GM12878 (cell line): ENCODE results near the gene NFIL3. TPM values are rescaled to one million over a fixed set of nuclear protein-coding genes. Genes with fewer than 3 reads are reported as not detected.

ENCODE experiments used
- ATAC-seq: fragments of 200-7000 bp; cut with Tn5 transposase; 3 replicates; pipeline ENCODE4 v1.9.1; 2020; ENCODE audit warnings: mild to moderate bottlenecking, moderate library complexity
- BruUV-seq: library from RNA; stranded (reverse); fragments of 400-500 nt; replicated peaks from 2 replicates; lab custom pipeline; 2021; lab: Mats Ljungman, UMichigan
- CTCF ChIA-PET: fragments of 300-600 bp; sonication (Branson Sonifier 250); formaldehyde crosslinking; extraction: SDS; loops from one replicate; lab custom pipeline; 2021; ENCODE audit warnings: inconsistent platforms; lab: Yijun Ruan, JAX
- POLR2A ChIA-PET: fragments of 350-600 bp; formaldehyde crosslinking; extraction: SDS; loops from one replicate; lab custom pipeline; 2021; ENCODE audit warnings: inconsistent platforms; lab: Charles Lee
- RAD21 ChIA-PET: fragments of 300-600 bp; sonication (Branson Sonifier 250); formaldehyde crosslinking; loops from one replicate; lab custom pipeline; 2023; ENCODE audit warnings: antibody characterized with exemption; ENCODE audit not compliant: unreplicated experiment; lab: Charles Lee
- SMC1A ChIA-PET: fragments of 300-600 bp; sonication (Branson Sonifier 250); formaldehyde crosslinking; loops from one replicate; lab custom pipeline; 2023; ENCODE audit not compliant: unreplicated experiment, uncharacterized antibody; lab: Charles Lee
- DNase-seq: peaks from one replicate; pipeline ENCODE4 v3.0.0-alpha.2; 2011; ENCODE audit warnings: low read depth, low spot score
- FAIRE-seq: peaks from 3 replicates; lab custom pipeline; 2011; peaks lifted over from hg19 to GRCh38; lab: Jason Lieb, UNC
- H2AFZ ChIP-seq: 2 replicates; pipeline ENCODE4 v1.6.0; 2011; ENCODE audit warnings: low read depth, low read length, control low read depth; ENCODE audit not compliant: control insufficient read depth
- H3K27ac ChIP-seq: 2 replicates; pipeline ENCODE4 v1.5.1; 2011; ENCODE audit warnings: control low read depth; ENCODE audit not compliant: control insufficient read depth, insufficient read depth
- H3K27me3 ChIP-seq, 2 experiments: replicated peaks in 1 of 2; 2 replicates each; pipeline versions ENCODE4 v1.6.0 to v1.6.1; 2011; ENCODE audit warnings: low read length in 1 of 2; ENCODE audit not compliant: control insufficient read depth in 2 of 2, insufficient read depth in 2 of 2
- H3K36me3 ChIP-seq, 2 experiments: 2 replicates each; pipeline ENCODE4 v1.5.1; 2011; ENCODE audit warnings: low read length in 1 of 2; ENCODE audit not compliant: control insufficient read depth in 2 of 2, insufficient read depth in 2 of 2
- H3K4me1 ChIP-seq: 2 replicates; pipeline ENCODE4 v1.6.1; 2011; ENCODE audit warnings: mild to moderate bottlenecking, low read length, moderate library complexity, mixed read lengths; ENCODE audit not compliant: control insufficient read depth, insufficient read depth
- H3K4me2 ChIP-seq: 2 replicates; pipeline ENCODE4 v1.6.0; 2011; ENCODE audit warnings: control low read depth; ENCODE audit not compliant: control insufficient read depth, insufficient read depth
- H3K4me3 ChIP-seq: fragments of 200-600 bp; sonication (generic); 2 replicates; pipeline ENCODE4 v1.5.1; 2016
- H3K79me2 ChIP-seq: 2 replicates; pipeline ENCODE4 v1.6.0; 2011; ENCODE audit warnings: low read length; ENCODE audit not compliant: control insufficient read depth, insufficient read depth
- H3K9ac ChIP-seq: 2 replicates; pipeline ENCODE4 v1.8.0; 2011; ENCODE audit warnings: low read length, control low read depth, mixed read lengths; ENCODE audit not compliant: control insufficient read depth, insufficient read depth
- H3K9me3 ChIP-seq: replicated peaks from 3 replicates; pipeline ENCODE4 v1.5.1; 2011; ENCODE audit warnings: mild to moderate bottlenecking, low read length; ENCODE audit not compliant: control insufficient read depth, insufficient read depth
- H4K20me1 ChIP-seq: 2 replicates; pipeline ENCODE4 v1.6.0; 2011; ENCODE audit not compliant: control insufficient read depth, insufficient read depth
- BRCA1 ChIP-seq: IDR thresholded peaks from 2 replicates; pipeline ENCODE4 v1.6.1; 2011; ENCODE audit warnings: low read depth, low read length, improper control_type of control experiment
- CBX5 ChIP-seq: sonication (generic); IDR thresholded peaks from 2 replicates; pipeline ENCODE4 v1.6.1; 2016; ENCODE audit warnings: low read depth, moderate library complexity, mild to moderate bottlenecking, inconsistent platforms
- EED ChIP-seq: sonication (generic); IDR thresholded peaks from 2 replicates; pipeline ENCODE4 v1.6.1; 2016; ENCODE audit warnings: antibody characterized with exemption, low read depth
- ESRRA ChIP-seq: IDR thresholded peaks from 2 replicates; pipeline ENCODE4 v1.6.1; 2012; ENCODE audit warnings: mild to moderate bottlenecking, low read length, improper control_type of control experiment
- FOXK2 ChIP-seq: fragments of 450-650 bp; IDR thresholded peaks from 2 replicates; pipeline ENCODE4 v1.6.1; 2017; ENCODE audit warnings: mild to moderate bottlenecking, moderate library complexity
- FOXM1 ChIP-seq: IDR thresholded peaks from 2 replicates; pipeline ENCODE4 v1.6.1; 2012; ENCODE audit warnings: low read depth, mild to moderate bottlenecking, inconsistent platforms, low read length, moderate library complexity
- MYB ChIP-seq: fragments of 150-350 bp; IDR thresholded peaks from 2 replicates; pipeline ENCODE4 v1.6.1; 2014; ENCODE audit warnings: mild to moderate bottlenecking, low read depth, low read length, borderline replicate concordance
- NFIC ChIP-seq: IDR thresholded peaks from 2 replicates; pipeline ENCODE4 v1.6.1; 2012; ENCODE audit warnings: low read depth, mild to moderate bottlenecking, inconsistent platforms, low read length, moderate library complexity
- NFYB ChIP-seq: IDR thresholded peaks from 2 replicates; pipeline ENCODE4 v1.6.1; 2011; ENCODE audit warnings: low read depth, mild to moderate bottlenecking, low read length, improper control_type of control experiment, moderate library complexity; ENCODE audit not compliant: insufficient read depth
- SIN3A ChIP-seq: IDR thresholded peaks from 2 replicates; pipeline ENCODE4 v1.6.1; 2012; ENCODE audit warnings: low read depth, low read length, improper control_type of control experiment
- SUPT20H ChIP-seq: IDR thresholded peaks from 2 replicates; pipeline ENCODE4 v1.6.1; 2011; ENCODE audit warnings: low read depth, mild to moderate bottlenecking, low read length, moderate library complexity, borderline replicate concordance; ENCODE audit not compliant: control insufficient read depth
- TCF12 ChIP-seq: IDR thresholded peaks from 2 replicates; pipeline ENCODE4 v1.6.1; 2011; ENCODE audit warnings: low read depth, mild to moderate bottlenecking, low read length
- TCF7 ChIP-seq: IDR thresholded peaks from 2 replicates; pipeline ENCODE4 v1.6.1; 2014; ENCODE audit warnings: antibody characterized with exemption, borderline replicate concordance
- ZNF622 ChIP-seq: fragments of 450-650 bp; IDR thresholded peaks from 2 replicates; pipeline ENCODE4 v1.6.1; 2017; ENCODE audit warnings: mild to moderate bottlenecking, inconsistent platforms
- WGBS: methylation state at CpG from one replicate; pipeline ENCODE4 v1.1.6; 2016; ENCODE audit warnings: low lambda C conversion rate; ENCODE audit not compliant: insufficient replicate concordance, insufficient coverage; ENCODE audit errors: missing lambda C conversion rate; 5-methylcytosine and 5-hydroxymethylcytosine counted together
- in situ Hi-C: fragments of 300-500 bp; cut with MboI; formaldehyde crosslinking; loops from 9 replicates; pipeline ENCODE4 v1.14.3; 2018; ENCODE audit warnings: mixed read lengths
- intact Hi-C: fragments of 100-400 bp; cut with micrococcal nuclease; formaldehyde crosslinking; loops from one replicate; pipeline ENCODE4 v1.14.2; 2022; ENCODE audit not compliant: unreplicated experiment
- polyA plus RNA-seq, 11 experiments: library from polyadenylated mRNA; depleted of rRNA in 4 of 11; unstranded in 6 of 11; stranded (reverse) in 5 of 11; fragments of >200 nt; fragmentation: Nextera tagmentation in 4 of 11; fragmentation: Illumina TruSeq in 1 of 11; extraction: Ambion mirVana in 4 of 11; extraction: Trizol in 1 of 11; gene quantifications; 1 replicate in 1 of 11; 2 replicates in 10 of 11; pipeline versions ENCODE4 v1.2.1 to v1.2.3, GENCODE V29; 2011 to 2016; ENCODE audit warnings: inconsistent platforms in 2 of 11, missing spikeins in 2 of 11, low read depth in 1 of 11
- total RNA-seq, 4 experiments: library from RNA; depleted of rRNA in 3 of 4; stranded (reverse); fragments of >200 nt in 3 of 4; fragmentation: Illumina TruSeq in 1 of 4; extraction: Trizol in 1 of 4; gene quantifications; 2 replicates each; pipeline versions ENCODE4 v1.2.1 to v1.2.3, GENCODE V29; 2013 to 2021
- TF ChIP-seq, protein P1 (sequence below): fragments of 450-650 bp; conservative IDR thresholded peaks from 2 replicates; pipeline ENCODE4 v1.6.1; 2017; ENCODE audit warnings: mild to moderate bottlenecking, moderate library complexity
- TF ChIP-seq, protein P2 (sequence below): fragments of 450-650 bp; IDR thresholded peaks from 2 replicates; pipeline ENCODE4 v1.6.1; 2017; ENCODE audit warnings: antibody characterized with exemption, mild to moderate bottlenecking, moderate library complexity

NFIL3 gene
- total and polyA plus RNA-seq, 10 of the 15 experiments (the other 5 are each of a cell fraction or from before 2014, with no cell fraction given): 0.18 to 1.0 (median 0.36) TPM; not detected in 3

DNA sequence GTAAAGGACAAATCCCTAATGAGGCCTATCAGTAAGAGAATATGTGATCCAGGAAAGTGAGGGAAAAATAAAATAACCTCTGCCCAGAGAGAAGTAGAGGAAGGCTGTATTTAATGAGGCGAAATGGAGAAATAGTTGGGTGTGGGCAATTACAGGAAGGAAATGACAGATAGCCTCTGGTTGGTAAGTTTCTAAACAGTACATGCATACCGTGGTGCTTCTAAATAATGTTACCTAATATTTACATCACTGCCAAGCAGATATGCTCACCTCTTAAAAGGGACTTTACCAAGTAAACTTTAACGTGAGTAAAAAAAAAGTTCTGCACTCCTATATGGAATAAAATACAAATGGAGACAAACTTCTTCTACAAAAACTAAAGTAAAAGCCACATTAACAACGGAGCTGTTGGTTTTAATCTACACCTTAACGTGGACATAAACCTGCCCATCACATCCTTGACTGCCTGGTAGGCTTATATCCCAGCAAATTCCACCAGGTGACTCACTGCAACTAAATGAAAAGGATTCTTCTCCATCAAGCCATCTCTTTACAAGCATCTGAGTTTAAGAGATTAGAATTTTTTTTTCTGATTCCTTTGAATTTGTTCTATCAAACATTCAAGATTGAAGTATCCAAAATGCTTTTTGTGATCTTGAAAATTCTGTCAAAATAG is 12.4 kb downstream of the NFIL3 start:
- SMC1A ChIA-PET: interaction anchor here (0.7 to 2.4 kb wide), 3 partner anchors 14 to 314 kb away, joined by 3 to 7 read pairs (median 4); no protein-coding TSS in a partner anchor
- CTCF ChIA-PET: interaction anchor here (1.4 kb wide), 1 partner anchor 15 kb away, joined by 3 read pairs; no protein-coding TSS in a partner anchor
- no TSS peak for BruUV-seq
- FAIRE-seq (peak; percentile 18), ATAC-seq (no peak)
- 29% methylated on average over 5 of the region's 5 CpGs for WGBS
- in situ Hi-C loops: no loop called here
- Histone ChIP-seq H3K36me3 (no peaks in the 10 kb centered on the region; a peak in 1 of 4 replicates), H3K9ac (no peak overlapping the region), H3K79me2 (no peaks in the 10 kb centered on the region), H4K20me1 (no peaks in the 10 kb centered on the region), H3K9me3 (no peaks in the 10 kb centered on the region), H3K27ac (no peak overlapping the region)
- TF ChIP-seq BRCA1: no peak
- TF ChIP-seq ESRRA: no peak
- TF ChIP-seq MYB: no peak
- TF ChIP-seq ZNF622: no peak
- TF ChIP-seq NFYB: no peak
- TF ChIP-seq TCF7: no peak
- no peak for TF ChIP-seq CBX5
- TF ChIP-seq FOXM1: no peak
- no peak for TF ChIP-seq TCF12
- TF ChIP-seq SIN3A: no peak
- no peak for TF ChIP-seq NFIC
- TF ChIP-seq, protein P1, sequence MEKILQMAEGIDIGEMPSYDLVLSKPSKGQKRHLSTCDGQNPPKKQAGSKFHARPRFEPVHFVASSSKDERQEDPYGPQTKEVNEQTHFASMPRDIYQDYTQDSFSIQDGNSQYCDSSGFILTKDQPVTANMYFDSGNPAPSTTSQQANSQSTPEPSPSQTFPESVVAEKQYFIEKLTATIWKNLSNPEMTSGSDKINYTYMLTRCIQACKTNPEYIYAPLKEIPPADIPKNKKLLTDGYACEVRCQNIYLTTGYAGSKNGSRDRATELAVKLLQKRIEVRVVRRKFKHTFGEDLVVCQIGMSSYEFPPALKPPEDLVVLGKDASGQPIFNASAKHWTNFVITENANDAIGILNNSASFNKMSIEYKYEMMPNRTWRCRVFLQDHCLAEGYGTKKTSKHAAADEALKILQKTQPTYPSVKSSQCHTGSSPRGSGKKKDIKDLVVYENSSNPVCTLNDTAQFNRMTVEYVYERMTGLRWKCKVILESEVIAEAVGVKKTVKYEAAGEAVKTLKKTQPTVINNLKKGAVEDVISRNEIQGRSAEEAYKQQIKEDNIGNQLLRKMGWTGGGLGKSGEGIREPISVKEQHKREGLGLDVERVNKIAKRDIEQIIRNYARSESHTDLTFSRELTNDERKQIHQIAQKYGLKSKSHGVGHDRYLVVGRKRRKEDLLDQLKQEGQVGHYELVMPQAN: no peak
- no peak for TF ChIP-seq EED
- no peak for TF ChIP-seq FOXK2
- TF ChIP-seq, protein P2, sequence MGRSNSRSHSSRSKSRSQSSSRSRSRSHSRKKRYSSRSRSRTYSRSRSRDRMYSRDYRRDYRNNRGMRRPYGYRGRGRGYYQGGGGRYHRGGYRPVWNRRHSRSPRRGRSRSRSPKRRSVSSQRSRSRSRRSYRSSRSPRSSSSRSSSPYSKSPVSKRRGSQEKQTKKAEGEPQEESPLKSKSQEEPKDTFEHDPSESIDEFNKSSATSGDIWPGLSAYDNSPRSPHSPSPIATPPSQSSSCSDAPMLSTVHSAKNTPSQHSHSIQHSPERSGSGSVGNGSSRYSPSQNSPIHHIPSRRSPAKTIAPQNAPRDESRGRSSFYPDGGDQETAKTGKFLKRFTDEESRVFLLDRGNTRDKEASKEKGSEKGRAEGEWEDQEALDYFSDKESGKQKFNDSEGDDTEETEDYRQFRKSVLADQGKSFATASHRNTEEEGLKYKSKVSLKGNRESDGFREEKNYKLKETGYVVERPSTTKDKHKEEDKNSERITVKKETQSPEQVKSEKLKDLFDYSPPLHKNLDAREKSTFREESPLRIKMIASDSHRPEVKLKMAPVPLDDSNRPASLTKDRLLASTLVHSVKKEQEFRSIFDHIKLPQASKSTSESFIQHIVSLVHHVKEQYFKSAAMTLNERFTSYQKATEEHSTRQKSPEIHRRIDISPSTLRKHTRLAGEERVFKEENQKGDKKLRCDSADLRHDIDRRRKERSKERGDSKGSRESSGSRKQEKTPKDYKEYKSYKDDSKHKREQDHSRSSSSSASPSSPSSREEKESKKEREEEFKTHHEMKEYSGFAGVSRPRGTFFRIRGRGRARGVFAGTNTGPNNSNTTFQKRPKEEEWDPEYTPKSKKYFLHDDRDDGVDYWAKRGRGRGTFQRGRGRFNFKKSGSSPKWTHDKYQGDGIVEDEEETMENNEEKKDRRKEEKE: no peak
- TF ChIP-seq SUPT20H: no peak
- TF ChIP-seq, all 136 proteins: peak for 0
- POLR2A ChIA-PET: interaction anchor here (0.6 kb wide), 1 partner anchor 92 kb away, joined by 3 read pairs; no protein-coding TSS in a partner anchor
- Histone ChIP-seq H3K4me1 (no peaks in the 10 kb centered on the region), H2AFZ (no peak overlapping the region), H3K4me2 (no peak overlapping the region), H3K4me3 (no peak overlapping the region), H3K27me3 (no peaks in the 10 kb centered on the region)
- no peak for DNase-seq
- RAD21 ChIA-PET: no interaction called here
- intact Hi-C loops: no loop called here
